GM23338 (cell line): ENCODE data around the gene RSPH3. TPM values are rescaled to one million over a fixed set of nuclear protein-coding genes. Genes with fewer than 3 reads are reported as not detected.
"Not testable (repeated sequence)": the region's sequence is repeated elsewhere in the genome, so short reads cannot be mapped to it uniquely, and the experiment has no call there.

ENCODE experiments used
- ATAC-seq: fragments of 200-7000 bp; cut with Tn5 transposase; 3 replicates; pipeline ENCODE4 v1.9.1; 2020
- DNase-seq: peaks from one replicate; pipeline ENCODE4 v3.0.0-alpha.2; 2015; ENCODE audit warnings: low spot score
- H2AFZ ChIP-seq: fragments of 200-600 bp; sonication (generic); 2 replicates; pipeline ENCODE4 v1.8.0; 2016; ENCODE audit warnings: antibody characterized with exemption, mild to moderate bottlenecking, moderate library complexity
- H3F3A ChIP-seq: fragments of 200-600 bp; sonication (generic); replicated peaks from 2 replicates; pipeline ENCODE4 v1.8.0; 2017; ENCODE audit warnings: antibody characterized with exemption, mixed run types, low read depth
- H3K27ac ChIP-seq: fragments of 200-600 bp; sonication (generic); 2 replicates; pipeline ENCODE4 v1.6.1; 2016; ENCODE audit warnings: low read depth
- H3K27me3 ChIP-seq: fragments of 200-600 bp; sonication (generic); 2 replicates; pipeline ENCODE4 v1.8.0; 2016; ENCODE audit warnings: mild to moderate bottlenecking, mixed run types, moderate library complexity; ENCODE audit not compliant: insufficient read depth
- H3K36me3 ChIP-seq: fragments of 200-600 bp; sonication (generic); 2 replicates; pipeline ENCODE4 v1.8.0; 2016; ENCODE audit warnings: mild to moderate bottlenecking; ENCODE audit not compliant: insufficient read depth
- H3K4me1 ChIP-seq: fragments of 200-600 bp; sonication (generic); 2 replicates; pipeline ENCODE4 v1.8.0; 2016; ENCODE audit warnings: mild to moderate bottlenecking, moderate library complexity; ENCODE audit not compliant: insufficient read depth
- H3K4me2 ChIP-seq: fragments of 200-600 bp; sonication (generic); 2 replicates; pipeline ENCODE4 v1.7.1; 2017; ENCODE audit warnings: mixed run types
- H3K4me3 ChIP-seq: fragments of 200-600 bp; sonication (generic); 2 replicates; pipeline ENCODE4 v1.6.1; 2016; ENCODE audit warnings: mixed run types
- H3K79me2 ChIP-seq: fragments of 200-600 bp; sonication (generic); replicated peaks from 2 replicates; pipeline ENCODE4 v1.8.0; 2017; ENCODE audit warnings: mild to moderate bottlenecking; ENCODE audit not compliant: insufficient read depth
- H3K9me2 ChIP-seq: fragments of 200-600 bp; sonication (generic); 2 replicates; pipeline ENCODE4 v1.8.0; 2017; ENCODE audit not compliant: insufficient read depth
- H4K20me1 ChIP-seq: fragments of 200-600 bp; sonication (generic); replicated peaks from 2 replicates; pipeline ENCODE4 v1.8.0; 2017; ENCODE audit warnings: mild to moderate bottlenecking; ENCODE audit not compliant: insufficient read depth
- H3K27ac Mint-ChIP-seq: 2 replicates; pipeline ENCODE4 v1.8.0; 2020; ENCODE audit warnings: inconsistent platforms, mild to moderate bottlenecking, moderate library complexity, mixed read lengths
- H3K27me3 Mint-ChIP-seq: 3 replicates; pipeline ENCODE4 v1.8.0; 2022; ENCODE audit warnings: low read depth, mild to moderate bottlenecking, moderate library complexity, mixed read lengths, inconsistent platforms; ENCODE audit not compliant: insufficient read depth, poor library complexity
- H3K36me3 Mint-ChIP-seq: 3 replicates; pipeline ENCODE4 v1.8.0; 2021; ENCODE audit warnings: low read depth, mild to moderate bottlenecking, inconsistent platforms, moderate library complexity, mixed read lengths
- H3K4me1 Mint-ChIP-seq: 3 replicates; pipeline ENCODE4 v1.8.0; 2020; ENCODE audit warnings: mild to moderate bottlenecking, inconsistent platforms, mixed read lengths
- H3K4me3 Mint-ChIP-seq: 3 replicates; pipeline ENCODE4 v1.8.0; 2021; ENCODE audit warnings: moderate library complexity, mild to moderate bottlenecking, inconsistent platforms, mixed read lengths
- H3K9me3 Mint-ChIP-seq: 3 replicates; pipeline ENCODE4 v1.8.0; 2020; ENCODE audit warnings: moderate library complexity, mild to moderate bottlenecking, inconsistent platforms, mixed read lengths
- CREB1 ChIP-seq: fragments of 250-450 bp; sonication (Bioruptor Pico); IDR thresholded peaks from 2 replicates; pipeline ENCODE4 v1.5.0; 2020; ENCODE audit warnings: low read depth, mild to moderate bottlenecking, moderate library complexity
- EZH2 ChIP-seq: fragments of 200-600 bp; sonication (generic); IDR thresholded peaks from one replicate; pipeline ENCODE4 v1.8.0; 2017; ENCODE audit warnings: antibody characterized with exemption, mild to moderate bottlenecking, low read depth; ENCODE audit not compliant: unreplicated experiment
- NANOG ChIP-seq: IDR thresholded peaks from 2 replicates; pipeline ENCODE4 v1.6.1; 2016; ENCODE audit warnings: antibody characterized with exemption, borderline replicate concordance
- POLR2AphosphoS5 ChIP-seq: IDR thresholded peaks from 2 replicates; pipeline ENCODE4 v1.6.1; 2016; ENCODE audit warnings: antibody characterized with exemption, low read depth
- ZNF114 ChIP-seq: fragments of 250-450 bp; sonication (Bioruptor Pico); IDR thresholded peaks from 2 replicates; pipeline ENCODE4 v1.5.0; 2020; ENCODE audit warnings: mild to moderate bottlenecking, moderate library complexity
- ZNF331 ChIP-seq: fragments of 250-450 bp; sonication (Bioruptor Pico); IDR thresholded peaks from 2 replicates; pipeline ENCODE4 v1.5.0; 2020; ENCODE audit warnings: low read depth, mild to moderate bottlenecking, moderate library complexity
- polyA plus RNA-seq: library from polyadenylated mRNA; unstranded; fragments of >200 nt; fragmentation: Nextera tagmentation; extraction: Ambion mirVana; gene quantifications from 2 replicates; pipeline ENCODE4 v1.2.1, GENCODE V29; 2016
- total RNA-seq: library from RNA; depleted of rRNA; stranded (reverse); fragments of >200 nt; shearing (Covaris generic); gene quantifications from 2 replicates; pipeline ENCODE4 v1.2.3, GENCODE V29; 2014
- TF ChIP-seq, protein P1 (sequence below): IDR thresholded peaks from one replicate; pipeline ENCODE4 v1.6.1; 2018; ENCODE audit warnings: antibody characterized with exemption; ENCODE audit not compliant: unreplicated experiment
- TF ChIP-seq, protein P2 (sequence below): IDR thresholded peaks from 2 replicates; pipeline ENCODE4 v1.6.1; 2016; ENCODE audit warnings: antibody characterized with exemption
- TF ChIP-seq, protein P3 (sequence below), 2 experiments: fragments of 200-600 bp in 1 of 2; sonication (generic) in 1 of 2; conservative IDR thresholded peaks; 2 replicates each; pipeline versions ENCODE4 v1.5.1 to v1.6.1; 2016 to 2017; ENCODE audit warnings: antibody characterized with exemption in 2 of 2, low read depth in 2 of 2, mild to moderate bottlenecking in 2 of 2, moderate library complexity in 1 of 2

RSPH3 gene
- total and polyA plus RNA-seq, 2 experiments from 2014 or later, result 1.7 to 3.9 TPM

DNA sequence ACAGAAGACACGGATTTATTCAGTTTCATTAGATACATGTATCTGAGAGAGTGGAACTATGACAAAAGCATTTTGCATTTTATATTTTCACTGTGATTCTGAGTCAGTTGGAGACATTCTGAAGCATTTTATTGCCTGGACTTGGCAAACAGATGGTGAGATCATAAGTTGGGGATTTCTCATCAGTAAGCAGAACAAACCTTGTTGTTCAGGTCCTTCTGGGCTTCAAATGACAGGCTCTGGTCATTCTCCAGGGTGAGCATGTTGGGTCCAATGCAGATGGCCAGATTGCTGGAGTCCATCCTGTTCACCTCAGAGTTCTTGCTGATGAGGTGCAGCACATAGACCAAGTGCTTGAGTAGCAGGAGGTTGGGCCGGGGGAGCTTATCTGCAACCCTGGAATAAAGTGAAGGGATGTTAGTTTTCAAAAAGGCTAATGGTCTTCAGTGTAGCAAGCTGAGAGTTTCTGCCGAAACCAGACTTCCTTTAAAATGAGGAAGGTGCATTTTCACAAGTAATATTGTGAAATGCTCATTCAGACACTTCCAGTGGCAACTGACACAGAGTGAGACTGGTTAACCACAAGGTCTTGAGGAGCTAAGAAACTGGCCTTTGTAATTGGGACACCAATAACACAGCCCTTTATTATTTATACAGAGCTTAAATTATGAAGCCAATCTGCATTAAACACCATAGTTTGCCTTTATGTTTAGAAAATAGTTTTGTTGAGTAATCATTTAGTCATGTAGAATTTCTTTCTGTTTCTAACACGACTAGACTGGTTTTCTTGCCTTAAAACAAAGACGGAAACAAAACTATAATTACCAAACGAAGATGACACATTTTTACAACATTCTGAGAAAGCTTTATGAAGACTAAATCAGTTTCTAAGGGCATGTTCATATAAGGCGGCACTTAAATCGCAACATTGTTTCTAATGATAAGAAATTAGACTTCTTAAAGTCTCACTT is 39.2 kb upstream of the RSPH3 start:
- H3K27me3 Mint-ChIP-seq, result peaks cover 3% of the 10 kb centered on the region
- H3K4me3 ChIP-seq, result no peak overlapping the region
- no peak overlapping the region for H3K4me2 ChIP-seq
- no peaks in the 10 kb centered on the region for H3K9me2 ChIP-seq
- no peaks in the 10 kb centered on the region for H3F3A ChIP-seq
- DNase-seq (no peak), ATAC-seq (no peak)
- no peaks in the 10 kb centered on the region; the same call in 1 of the 2 replicates for H3K4me1 ChIP-seq
- H3K4me3 Mint-ChIP-seq, result no peak overlapping the region
- H3K27ac ChIP-seq, result no peak overlapping the region
- peaks cover 19% of the 10 kb centered on the region; the same call in 2 of the 3 replicates for H3K4me1 Mint-ChIP-seq
- no peak overlapping the region for H2AFZ ChIP-seq
- H3K36me3 Mint-ChIP-seq, result no peaks in the 10 kb centered on the region
- no peaks in the 10 kb centered on the region for H3K36me3 ChIP-seq
- H3K27ac Mint-ChIP-seq, result no peak overlapping the region
- no peaks in the 10 kb centered on the region for H3K27me3 ChIP-seq
- H3K79me2 ChIP-seq, result no peaks in the 10 kb centered on the region
- TF ChIP-seq NANOG (no peak), ZNF114 (CRISPR knock-in tag) (no peak), EZH2 (no peak), ZNF331 (no peak), POLR2AphosphoS5 (no peak), CREB1 (CRISPR knock-in tag) (no peak)
- TF ChIP-seq, protein P1, sequence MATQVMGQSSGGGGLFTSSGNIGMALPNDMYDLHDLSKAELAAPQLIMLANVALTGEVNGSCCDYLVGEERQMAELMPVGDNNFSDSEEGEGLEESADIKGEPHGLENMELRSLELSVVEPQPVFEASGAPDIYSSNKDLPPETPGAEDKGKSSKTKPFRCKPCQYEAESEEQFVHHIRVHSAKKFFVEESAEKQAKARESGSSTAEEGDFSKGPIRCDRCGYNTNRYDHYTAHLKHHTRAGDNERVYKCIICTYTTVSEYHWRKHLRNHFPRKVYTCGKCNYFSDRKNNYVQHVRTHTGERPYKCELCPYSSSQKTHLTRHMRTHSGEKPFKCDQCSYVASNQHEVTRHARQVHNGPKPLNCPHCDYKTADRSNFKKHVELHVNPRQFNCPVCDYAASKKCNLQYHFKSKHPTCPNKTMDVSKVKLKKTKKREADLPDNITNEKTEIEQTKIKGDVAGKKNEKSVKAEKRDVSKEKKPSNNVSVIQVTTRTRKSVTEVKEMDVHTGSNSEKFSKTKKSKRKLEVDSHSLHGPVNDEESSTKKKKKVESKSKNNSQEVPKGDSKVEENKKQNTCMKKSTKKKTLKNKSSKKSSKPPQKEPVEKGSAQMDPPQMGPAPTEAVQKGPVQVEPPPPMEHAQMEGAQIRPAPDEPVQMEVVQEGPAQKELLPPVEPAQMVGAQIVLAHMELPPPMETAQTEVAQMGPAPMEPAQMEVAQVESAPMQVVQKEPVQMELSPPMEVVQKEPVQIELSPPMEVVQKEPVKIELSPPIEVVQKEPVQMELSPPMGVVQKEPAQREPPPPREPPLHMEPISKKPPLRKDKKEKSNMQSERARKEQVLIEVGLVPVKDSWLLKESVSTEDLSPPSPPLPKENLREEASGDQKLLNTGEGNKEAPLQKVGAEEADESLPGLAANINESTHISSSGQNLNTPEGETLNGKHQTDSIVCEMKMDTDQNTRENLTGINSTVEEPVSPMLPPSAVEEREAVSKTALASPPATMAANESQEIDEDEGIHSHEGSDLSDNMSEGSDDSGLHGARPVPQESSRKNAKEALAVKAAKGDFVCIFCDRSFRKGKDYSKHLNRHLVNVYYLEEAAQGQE, result no peak
- TF ChIP-seq, protein P2, sequence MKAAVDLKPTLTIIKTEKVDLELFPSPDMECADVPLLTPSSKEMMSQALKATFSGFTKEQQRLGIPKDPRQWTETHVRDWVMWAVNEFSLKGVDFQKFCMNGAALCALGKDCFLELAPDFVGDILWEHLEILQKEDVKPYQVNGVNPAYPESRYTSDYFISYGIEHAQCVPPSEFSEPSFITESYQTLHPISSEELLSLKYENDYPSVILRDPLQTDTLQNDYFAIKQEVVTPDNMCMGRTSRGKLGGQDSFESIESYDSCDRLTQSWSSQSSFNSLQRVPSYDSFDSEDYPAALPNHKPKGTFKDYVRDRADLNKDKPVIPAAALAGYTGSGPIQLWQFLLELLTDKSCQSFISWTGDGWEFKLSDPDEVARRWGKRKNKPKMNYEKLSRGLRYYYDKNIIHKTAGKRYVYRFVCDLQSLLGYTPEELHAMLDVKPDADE, result no peak
- TF ChIP-seq, protein P3, sequence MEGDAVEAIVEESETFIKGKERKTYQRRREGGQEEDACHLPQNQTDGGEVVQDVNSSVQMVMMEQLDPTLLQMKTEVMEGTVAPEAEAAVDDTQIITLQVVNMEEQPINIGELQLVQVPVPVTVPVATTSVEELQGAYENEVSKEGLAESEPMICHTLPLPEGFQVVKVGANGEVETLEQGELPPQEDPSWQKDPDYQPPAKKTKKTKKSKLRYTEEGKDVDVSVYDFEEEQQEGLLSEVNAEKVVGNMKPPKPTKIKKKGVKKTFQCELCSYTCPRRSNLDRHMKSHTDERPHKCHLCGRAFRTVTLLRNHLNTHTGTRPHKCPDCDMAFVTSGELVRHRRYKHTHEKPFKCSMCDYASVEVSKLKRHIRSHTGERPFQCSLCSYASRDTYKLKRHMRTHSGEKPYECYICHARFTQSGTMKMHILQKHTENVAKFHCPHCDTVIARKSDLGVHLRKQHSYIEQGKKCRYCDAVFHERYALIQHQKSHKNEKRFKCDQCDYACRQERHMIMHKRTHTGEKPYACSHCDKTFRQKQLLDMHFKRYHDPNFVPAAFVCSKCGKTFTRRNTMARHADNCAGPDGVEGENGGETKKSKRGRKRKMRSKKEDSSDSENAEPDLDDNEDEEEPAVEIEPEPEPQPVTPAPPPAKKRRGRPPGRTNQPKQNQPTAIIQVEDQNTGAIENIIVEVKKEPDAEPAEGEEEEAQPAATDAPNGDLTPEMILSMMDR (conservative IDR thresholded peaks at IDR 0.05; ENCODE audit: low read depth in 2 of 2), result no peak
- no peaks in the 10 kb centered on the region for H4K20me1 ChIP-seq
- no peaks in the 10 kb centered on the region for H3K9me3 Mint-ChIP-seq

DNA sequence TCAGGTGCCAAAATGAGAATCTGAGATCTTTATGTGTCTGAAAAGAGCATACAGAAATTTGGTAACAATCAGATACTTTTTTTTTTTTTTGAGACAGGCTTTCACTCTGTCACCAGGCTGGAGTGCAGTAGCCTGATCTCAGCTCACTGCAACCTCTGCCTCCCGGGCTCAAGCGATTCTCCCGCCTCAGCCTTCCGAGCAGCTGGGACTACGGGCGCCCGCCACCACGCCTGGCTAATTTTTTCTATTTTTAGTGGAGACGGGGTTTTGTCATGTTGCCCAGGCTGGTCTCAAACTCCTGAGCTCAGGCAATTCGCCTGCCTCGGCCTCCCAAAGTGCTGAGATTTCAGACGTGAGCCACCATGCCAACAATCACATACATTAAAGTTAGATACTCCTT is 38.3 kb upstream of the RSPH3 start:
- H3F3A ChIP-seq, H2AFZ ChIP-seq, H3K27ac ChIP-seq, H4K20me1 ChIP-seq, H3K36me3 Mint-ChIP-seq, H3K9me3 Mint-ChIP-seq, H3K9me2 ChIP-seq, H3K36me3 ChIP-seq, ATAC-seq, H3K27me3 Mint-ChIP-seq, H3K4me2 ChIP-seq, H3K4me3 Mint-ChIP-seq, H3K27ac Mint-ChIP-seq, H3K4me1 ChIP-seq, H3K79me2 ChIP-seq, H3K4me3 ChIP-seq, DNase-seq, H3K27me3 ChIP-seq: not testable (repeated sequence)
- peaks cover 19% of the 10 kb centered on the region; the same call in 2 of the 3 replicates for H3K4me1 Mint-ChIP-seq
